Measurements from ENCODE around the gene PRSS53.

PRSS53 gene

GRCh38 chr16:31067342-31067741, 21.4 kb downstream of the PRSS53 start:
- Mint-ChIP-seq H3K4me3 (no peak overlapping the region), H3K27me3 (ENCODE audit: low read depth, poor library complexity) (peaks cover 3% of the 10 kb centered on the region), H3K36me3 (ENCODE audit: low read depth) (peaks cover 34% of the 10 kb centered on the region), H3K4me1 (peaks cover 16% of the 10 kb centered on the region), H3K9me3 (no peaks in the 10 kb centered on the region), H3K27ac (no peak overlapping the region)
- no peak for TF ChIP-seq CTCF (IDR thresholded peaks at IDR 0.05)
- DNase-seq, result no peak

- Mint-ChIP-seq H3K27ac (peak overlapping the region; percentile 84), H3K27me3 (ENCODE audit: low read depth, poor library complexity) (no peaks in the 10 kb centered on the region), H3K36me3 (ENCODE audit: low read depth) (peaks cover 54% of the 10 kb centered on the region), H3K9me3 (no peaks in the 10 kb centered on the region), H3K4me3 (no peak overlapping the region), H3K4me1 (peaks cover 7% of the 10 kb centered on the region)
- no peak for TF ChIP-seq CTCF (IDR thresholded peaks at IDR 0.05)
- DNase-seq, result no peak
Measured at GRCh38 chr16:31064882-31065461, 23.8 kb downstream of the PRSS53 start.

GRCh38 chr16:31063843-31064611, 24.7 kb downstream of the PRSS53 start:
- no peak overlapping the region for H3K27ac Mint-ChIP-seq
- peaks cover 54% of the 10 kb centered on the region for H3K36me3 Mint-ChIP-seq (ENCODE audit: low read depth)
- no peak for TF ChIP-seq CTCF (IDR thresholded peaks at IDR 0.05)
- no peaks in the 10 kb centered on the region for H3K27me3 Mint-ChIP-seq (ENCODE audit: low read depth, poor library complexity)
- no peak overlapping the region for H3K4me3 Mint-ChIP-seq
- no peaks in the 10 kb centered on the region for H3K9me3 Mint-ChIP-seq
- DNase-seq, result no peak
- H3K4me1 Mint-ChIP-seq, result peaks cover 2% of the 10 kb centered on the region

GRCh38 chr16:31063495-31063842, 25.3 kb downstream of the PRSS53 start:
- no peaks in the 10 kb centered on the region for H3K4me1 Mint-ChIP-seq
- H3K27ac Mint-ChIP-seq, result no peak overlapping the region
- no peaks in the 10 kb centered on the region for H3K27me3 Mint-ChIP-seq (ENCODE audit: low read depth, poor library complexity)
- peaks cover 52% of the 10 kb centered on the region for H3K36me3 Mint-ChIP-seq (ENCODE audit: low read depth)
- no peak overlapping the region for H3K4me3 Mint-ChIP-seq
- DNase-seq, result no peak
- no peak for TF ChIP-seq CTCF (IDR thresholded peaks at IDR 0.05)
- H3K9me3 Mint-ChIP-seq, result no peaks in the 10 kb centered on the region

GRCh38 chr16:31061813-31062440, 26.8 kb downstream of the PRSS53 start:
- Mint-ChIP-seq H3K4me1 (no peaks in the 10 kb centered on the region), H3K27ac (no peak overlapping the region), H3K27me3 (ENCODE audit: low read depth, poor library complexity) (no peaks in the 10 kb centered on the region), H3K4me3 (no peak overlapping the region), H3K36me3 (ENCODE audit: low read depth) (peaks cover 52% of the 10 kb centered on the region), H3K9me3 (no peaks in the 10 kb centered on the region)
- DNase-seq, result no peak
- TF ChIP-seq CTCF (IDR thresholded peaks at IDR 0.05), result no peak

Data from nephron progenitor cell (in vitro differentiated cells).